GM21737 (cell line): ENCODE measurements around the gene PRRC2B.
"Not testable (repeated sequence)": the region's sequence is repeated elsewhere in the genome, so short reads cannot be mapped to it uniquely, and the experiment has no call there.

Source experiments
- ATAC-seq: cut with Tn5 transposase; IDR thresholded peaks from one replicate; pipeline ENCODE4 v1.9.1; 2021; ENCODE audit warnings: mild to moderate bottlenecking, moderate library complexity; ENCODE audit not compliant: unreplicated experiment

The PRRC2B gene

DNA sequence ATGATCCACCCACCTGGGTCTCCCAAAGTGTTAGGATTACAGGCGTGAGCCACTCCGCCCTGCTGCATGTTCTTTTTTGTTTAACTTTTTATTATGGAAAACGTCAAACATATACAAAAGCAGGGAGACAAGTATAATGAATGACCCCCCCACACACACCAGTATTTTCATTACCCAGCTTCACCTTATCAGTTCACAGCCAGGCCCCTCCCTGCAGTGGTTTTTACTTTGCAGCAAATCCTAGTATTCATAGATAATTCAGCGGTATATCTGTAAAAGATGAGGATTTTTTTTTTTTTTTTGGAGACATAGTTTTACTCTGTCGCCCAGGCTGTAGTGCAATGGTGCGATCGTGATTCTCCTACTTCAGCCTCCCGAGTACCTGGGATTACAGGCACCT lies 111.1 kb downstream of the PRRC2B start:
- no peak for ATAC-seq

DNA sequence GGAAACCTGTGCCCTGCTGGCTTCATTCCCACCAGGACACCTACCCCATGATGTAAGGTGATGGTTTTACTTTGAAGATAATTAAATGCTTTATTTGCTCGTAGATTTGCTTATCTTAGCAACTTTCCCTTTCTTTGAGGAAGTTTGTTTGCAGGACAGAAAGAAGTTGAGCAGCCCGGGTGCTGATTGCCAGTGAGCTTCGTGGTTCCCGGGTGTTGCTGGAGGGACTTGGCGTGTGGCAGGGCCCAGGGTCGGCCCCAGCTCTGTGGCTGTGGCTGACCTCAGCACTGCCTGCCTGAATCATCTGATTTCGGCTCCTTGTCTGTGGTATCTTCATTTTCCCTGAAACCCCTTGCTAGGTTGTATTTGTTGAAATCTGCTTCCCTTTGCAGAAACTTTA lies 117.5 kb downstream of the PRRC2B start:
- no peak for ATAC-seq

DNA sequence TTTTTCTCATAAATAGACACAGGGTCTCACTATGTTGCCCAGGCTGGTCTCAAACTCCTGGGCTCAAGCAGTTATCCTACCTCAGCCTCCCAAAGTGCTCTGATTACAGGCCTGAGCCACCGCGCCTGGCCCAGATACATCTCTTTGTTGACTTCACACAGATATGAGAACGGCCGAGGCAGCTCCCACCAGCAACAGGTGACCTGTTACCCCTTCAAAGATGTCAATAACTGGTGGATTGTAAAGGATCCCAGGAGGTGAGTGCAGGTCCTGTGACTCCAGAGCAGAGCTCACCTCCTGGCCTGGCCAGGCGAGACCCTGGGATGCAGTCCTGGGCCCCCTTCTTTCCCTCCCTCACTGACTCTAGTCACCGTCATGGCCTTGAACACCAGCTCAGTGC lies 118.0 kb downstream of the PRRC2B start:
- ATAC-seq: no peak

DNA sequence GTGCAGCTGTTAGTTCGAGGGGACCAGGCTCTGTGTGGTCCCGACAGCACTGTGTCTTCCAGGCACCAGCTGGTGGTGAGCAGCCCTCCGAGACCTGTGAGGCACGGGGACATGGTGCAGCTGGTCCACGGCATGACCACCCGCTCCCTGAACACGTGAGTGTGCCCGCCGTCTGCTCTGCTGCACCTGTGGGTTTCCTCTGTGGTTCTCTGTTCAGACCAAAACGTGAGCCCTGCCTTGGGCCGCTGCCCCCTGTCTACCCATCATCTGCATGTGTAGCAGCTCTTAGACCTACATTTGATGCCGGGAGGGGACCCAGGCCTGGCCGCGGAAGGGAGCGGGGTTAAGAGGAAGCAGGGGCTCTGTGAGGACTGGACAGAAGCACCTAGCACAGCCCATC lies 119.3 kb downstream of the PRRC2B start:
- ATAC-seq: no peak

DNA sequence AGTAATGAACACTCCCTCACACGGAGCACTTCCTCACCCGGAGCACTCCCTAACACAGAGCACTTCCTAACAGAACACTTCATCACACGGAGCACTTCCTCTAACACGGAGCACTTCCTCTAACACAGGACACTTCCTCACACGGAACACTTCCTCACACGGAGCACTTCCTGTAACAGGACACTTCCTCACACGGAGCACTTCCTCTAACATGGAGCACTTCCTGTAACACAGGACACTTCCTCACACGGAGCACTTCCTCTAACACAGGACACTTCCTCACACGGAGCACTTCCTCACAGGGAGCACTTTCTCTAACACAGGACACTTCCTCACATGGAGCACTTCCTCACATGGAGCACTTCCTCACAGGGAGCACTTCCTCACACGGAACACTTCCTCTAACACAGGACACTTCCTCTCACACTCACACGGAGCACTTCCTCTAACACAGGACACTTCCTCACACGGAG lies 121.7 kb downstream of the PRRC2B start:
- ATAC-seq: not testable (repeated sequence)

DNA sequence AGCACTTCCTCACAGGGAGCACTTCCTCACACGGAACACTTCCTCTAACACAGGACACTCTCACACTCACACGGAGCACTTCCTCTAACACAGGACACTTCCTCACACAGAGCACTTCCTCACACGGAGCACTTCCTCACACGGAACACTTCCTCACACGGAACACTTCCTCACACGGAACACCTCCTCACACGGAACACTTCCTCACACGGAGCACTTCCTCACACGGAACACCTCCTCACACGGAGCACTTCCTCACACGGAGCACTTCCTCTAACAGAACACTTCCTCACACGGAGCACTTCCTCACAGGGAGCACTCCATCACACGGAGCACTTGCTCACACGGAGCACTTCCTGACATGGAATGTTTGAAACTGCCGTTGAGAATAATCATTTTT lies 122.2 kb downstream of the PRRC2B start:
- ATAC-seq: no peak

DNA sequence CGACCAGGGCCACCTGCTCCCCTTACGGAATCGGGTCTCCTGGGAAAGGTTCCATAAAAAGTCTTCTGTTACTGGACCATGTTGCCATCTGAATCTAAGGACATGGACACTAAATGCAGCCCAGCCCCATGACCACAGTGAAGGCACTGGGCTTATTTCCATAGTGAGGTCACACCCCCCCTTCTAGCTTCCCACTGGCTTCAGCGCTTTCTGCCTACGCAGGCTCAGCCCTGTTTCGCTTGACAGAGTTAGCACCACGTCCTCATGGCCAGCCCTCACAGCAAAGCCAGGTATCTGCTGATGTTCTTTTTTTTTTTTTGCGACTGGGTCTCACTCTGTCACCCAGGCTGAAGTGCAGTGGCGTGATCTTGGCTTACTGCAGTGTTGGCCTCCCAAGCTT lies 123.0 kb downstream of the PRRC2B start:
- no peak for ATAC-seq

DNA sequence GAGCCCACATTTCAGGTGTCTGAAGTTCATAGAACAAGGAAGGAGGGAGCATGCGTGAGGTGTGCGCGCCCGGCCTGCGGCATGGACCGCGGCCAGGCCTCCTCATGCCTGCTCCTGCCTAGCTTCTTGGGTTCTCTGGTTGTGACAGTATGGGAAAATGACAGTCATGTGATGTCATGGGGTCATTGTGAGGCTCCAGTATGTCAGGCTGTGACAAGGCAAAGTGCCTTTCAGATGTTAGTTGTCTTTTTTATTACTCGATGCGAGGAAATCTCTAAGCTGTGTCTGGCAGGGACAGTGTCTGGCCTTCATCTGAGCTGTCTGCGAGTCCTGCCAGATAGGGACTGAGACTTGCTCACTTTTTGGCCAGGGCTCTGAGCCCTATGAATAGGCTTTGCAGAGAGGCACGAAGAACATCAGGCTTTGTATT lies 123.9 kb downstream of the PRRC2B start:
- ATAC-seq: no peak

DNA sequence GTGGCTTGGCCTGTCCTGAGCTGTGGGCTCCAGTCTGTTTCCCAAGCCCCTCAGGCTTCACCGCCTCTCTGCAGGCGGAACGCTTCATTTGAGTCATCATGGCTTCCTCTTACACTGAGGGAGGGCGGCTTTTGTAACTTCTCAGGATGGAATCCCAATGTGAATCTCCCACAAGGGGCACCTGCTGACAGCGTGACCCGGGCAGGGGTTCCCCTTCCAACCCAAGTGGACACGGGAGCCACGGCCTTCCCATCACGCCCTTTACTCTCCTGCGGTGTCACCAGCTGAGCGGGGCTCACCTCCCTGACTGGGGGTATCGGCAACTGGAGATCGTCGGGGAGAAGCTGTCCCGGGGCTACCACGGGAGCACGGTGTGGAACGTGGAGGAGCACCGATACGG lies 124.7 kb downstream of the PRRC2B start:
- no peak for ATAC-seq

DNA sequence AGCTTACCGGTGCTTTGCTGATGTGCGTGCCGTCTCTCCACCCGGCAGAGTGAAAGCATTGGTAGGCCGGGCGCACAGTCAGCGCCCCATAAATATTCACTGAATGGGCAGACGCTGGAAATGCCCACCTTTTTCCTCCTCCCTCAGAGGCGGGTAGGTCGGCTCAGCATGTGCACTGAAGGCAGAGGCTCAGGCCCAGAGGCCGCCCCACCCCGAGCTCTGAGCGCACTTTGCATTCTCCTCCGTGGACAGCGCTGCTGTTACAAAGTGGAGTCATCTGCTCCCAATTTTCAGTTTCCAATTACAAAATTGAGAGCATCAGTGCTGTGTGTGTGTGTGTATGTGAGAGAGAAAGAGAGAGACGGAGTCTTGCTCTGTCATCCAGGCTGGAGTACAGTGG lies 126.6 kb downstream of the PRRC2B start:
- ATAC-seq: no peak

DNA sequence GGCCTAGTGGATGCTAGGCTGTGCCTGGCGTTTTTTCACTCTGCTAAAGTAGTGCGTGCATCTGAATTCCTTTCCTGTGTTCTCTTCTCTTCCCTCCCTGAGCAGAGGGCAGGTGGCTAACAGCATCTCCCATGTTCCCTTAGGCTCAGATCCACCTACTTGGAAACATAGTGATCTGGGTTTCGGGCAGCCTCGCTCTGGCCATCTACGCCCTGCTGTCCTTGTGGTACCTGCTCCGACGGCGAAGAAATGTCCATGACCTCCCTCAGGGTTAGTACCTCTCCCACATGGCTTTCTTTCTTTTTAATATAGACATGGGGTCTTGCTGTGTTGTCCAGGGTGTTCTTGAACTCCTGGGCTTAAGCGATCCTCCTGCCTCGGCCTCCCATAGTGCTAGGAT lies 127.3 kb downstream of the PRRC2B start:
- no peak for ATAC-seq

DNA sequence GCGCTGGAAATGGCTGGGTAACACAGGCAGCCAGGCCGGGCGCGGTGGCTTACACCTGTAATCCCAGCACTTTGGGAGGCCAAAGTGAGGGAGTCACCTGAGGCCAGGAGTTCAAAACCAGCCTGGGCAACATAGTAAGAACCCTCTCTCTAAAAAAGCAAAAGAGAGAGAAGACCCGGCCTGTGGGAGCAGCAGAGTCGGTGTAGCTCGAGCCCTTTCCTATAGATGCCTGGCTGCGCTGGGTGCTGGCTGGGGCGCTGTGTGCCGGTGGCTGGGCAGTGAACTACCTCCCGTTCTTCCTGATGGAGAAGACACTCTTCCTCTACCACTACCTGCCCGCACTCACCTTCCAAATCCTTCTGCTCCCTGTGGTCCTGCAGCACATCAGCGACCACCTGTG lies 127.9 kb downstream of the PRRC2B start:
- ATAC-seq: no peak

DNA sequence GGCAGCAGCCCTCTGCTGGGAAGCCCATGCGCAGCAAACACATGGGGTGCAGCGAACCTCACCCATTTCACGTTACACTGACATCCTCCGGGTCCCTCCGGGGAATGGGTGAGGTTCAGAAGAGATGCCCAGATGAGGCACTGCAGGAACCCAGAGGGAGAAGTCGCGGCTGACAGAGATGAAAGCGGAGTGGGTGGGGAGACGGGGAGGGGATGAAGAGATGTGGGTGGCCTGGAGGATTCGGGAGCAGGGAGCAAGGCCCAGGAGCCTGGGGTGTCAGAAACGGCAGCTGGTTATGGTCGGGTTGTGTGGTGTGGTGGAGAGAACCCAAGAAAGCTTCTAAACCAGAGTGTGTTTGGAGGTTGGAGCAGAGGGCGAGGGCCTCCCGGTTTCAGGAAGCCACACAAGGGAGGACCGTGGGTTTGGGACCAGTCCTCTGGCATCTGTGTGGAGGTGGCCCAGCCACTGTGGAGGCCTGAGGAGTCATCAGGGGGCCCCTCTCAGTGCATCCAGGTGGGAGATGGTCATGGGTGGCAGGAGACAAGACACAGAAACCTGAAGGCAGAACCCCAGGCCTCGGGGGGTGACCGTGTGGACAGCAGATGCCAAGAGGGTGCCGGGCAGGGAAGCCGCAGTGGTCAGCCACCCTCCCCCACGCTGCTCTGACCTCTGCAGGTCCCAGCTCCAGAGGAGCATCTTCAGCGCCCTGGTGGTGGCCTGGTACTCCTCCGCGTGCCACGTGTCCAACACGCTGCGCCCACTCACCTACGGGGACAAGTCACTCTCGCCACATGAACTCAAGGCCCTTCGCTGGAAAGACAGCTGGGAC lies 128.6 kb downstream of the PRRC2B start:
- ATAC-seq: no peak

DNA sequence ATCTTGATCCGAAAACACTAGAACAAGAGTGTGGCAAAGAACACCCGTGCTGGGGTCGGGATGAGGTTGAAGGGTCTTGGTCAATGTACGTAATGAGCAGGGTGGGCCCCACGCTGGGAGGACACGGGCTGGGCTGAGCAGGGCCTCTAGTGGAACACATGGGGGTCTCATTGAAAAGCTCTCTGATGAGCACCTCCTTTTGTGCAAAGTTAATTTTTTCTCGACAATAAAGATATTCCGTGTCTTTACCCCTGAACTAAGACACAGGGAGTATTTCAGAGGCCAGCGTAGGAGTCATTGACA lies 129.2 kb downstream of the PRRC2B start:
- ATAC-seq: no peak

DNA sequence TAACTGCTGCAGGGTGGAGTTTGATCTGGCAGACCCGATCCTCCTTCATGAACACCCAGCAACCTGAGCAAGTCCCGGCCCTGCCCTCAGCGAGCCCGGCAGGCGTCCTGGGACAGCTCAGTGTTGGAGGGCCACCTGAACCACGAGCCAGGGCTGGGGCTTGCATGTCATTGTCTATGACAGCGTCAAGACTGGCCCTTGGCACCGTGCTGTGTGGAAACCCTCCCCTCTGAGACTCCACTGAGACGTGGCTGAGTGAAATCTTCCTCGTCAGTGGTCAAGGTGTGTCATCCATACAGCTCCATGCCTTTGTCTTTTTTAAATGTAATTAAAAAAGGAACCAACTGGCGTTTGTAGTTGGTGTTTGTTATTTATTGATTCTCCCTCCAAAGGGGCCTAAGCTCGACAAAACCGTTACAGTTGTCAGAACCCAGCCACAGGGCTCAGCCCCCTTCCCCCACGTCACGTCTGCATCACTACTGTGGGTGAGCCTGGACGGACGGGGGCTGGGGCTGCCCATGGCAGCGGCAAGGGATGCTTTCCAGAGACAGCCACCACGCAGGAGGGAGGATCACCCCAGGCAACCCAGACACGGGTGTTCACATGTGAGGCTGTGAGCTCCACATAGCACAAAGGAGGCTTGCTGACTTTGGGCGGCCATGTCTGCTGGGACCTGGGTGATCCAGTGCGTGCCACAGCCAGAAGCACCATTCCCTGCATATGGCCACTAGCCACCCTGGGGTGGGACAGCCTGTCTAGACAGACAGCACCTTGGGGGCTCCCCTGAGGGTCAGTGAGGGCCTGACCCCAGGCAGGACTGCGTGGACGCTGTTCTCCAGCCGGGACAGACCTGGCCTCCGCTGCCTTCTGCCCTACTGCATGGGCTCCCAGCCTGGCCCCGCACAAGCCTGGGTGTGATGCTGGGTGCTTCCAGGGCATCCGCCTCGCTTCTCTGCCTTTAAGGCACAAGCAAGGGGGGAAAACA lies 129.9 kb downstream of the PRRC2B start:
- no peak for ATAC-seq

DNA sequence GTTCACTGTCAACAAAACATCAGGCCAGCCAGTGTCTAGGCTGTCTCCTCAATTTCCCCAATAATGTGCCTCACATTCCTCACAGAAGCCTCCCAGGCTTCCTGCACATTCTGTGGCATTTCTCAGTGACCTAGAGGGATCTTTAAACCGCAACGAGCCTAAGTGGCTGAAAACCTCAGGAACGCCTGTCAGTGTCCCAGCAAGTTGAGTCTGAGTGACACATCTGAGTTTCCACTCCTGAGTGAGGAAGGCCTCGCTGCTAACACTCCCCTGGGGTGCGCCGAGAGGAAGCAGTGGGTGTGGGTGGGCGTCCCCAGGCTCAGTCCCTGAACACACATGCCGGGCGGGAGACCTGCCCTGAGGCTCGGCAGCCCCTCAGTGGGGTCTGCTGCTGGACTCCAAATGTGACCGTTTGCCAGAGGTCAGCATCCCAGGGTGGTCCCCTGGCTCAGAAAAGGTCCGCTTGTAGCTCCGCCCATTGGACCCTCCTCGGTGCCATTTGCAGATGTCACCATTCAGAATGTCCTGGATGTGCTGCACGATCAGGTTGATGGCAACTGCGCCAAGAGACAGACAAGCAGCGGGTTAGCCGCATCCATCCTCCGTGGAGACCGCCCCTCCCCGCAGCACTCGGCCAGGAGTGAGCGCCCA lies 130.9 kb downstream of the PRRC2B start:
- no peak for ATAC-seq

DNA sequence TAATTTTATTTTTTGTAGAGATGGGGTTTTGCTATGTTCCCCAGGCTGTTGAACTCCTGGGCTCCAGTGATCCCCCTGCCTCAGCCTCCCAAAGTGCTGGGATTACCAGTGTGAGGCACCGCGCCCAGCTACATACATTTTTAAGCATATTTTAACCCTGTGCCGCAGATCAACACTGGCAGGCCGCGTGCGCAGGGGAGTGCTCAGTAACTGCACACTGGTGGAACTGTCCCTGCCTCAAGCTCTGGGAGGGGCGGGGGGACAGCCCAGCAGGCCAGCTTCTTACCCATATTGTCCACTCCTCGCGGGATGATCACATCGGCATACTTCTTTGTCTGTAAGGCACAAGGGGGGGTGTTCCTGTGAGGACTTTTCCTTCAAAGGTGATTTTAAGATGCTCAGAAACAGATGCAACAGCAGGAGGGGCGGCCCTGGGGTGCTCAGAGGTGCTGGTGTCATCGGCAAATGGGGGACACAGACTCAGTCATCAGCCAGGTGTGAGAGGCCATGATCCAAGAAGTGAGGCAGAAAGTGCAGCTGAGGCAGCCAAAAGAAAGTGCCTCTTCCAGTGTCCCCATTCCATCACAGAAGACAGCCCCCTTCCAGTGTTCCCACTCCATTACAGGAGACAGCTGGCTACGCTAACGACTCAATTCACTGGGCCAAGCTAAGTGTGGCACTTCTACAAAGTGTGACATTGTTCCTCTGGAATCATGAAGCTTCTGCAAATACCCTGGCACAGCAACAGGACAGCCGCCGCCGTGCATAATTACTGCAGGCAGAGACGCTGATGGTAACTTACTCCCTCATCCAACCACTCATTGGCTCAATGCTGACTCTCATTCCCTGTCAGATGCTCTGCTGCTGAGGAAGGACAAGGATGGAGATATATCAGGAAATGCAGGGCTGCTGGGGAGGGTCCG lies 132.0 kb downstream of the PRRC2B start:
- no peak for ATAC-seq

DNA sequence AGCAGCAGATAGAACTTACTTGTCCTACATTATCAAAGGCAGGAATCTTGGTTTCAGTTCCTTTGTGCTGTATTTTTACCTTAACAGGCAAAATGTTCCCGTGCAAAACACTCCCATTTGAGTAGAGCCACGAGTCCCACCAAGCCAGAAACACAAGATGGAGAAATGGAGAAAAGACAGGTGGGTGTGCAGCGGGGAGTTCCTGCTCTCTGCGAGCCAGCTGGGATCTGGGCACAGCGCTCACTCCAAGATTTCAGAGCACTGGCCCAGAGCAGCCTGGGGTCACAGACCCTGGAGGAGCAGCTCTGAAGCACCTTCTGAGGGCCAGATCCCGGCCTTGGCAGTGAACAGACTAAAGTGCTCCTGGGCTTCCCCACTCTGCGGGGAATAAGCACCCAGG lies 134.3 kb downstream of the PRRC2B start:
- no peak for ATAC-seq

DNA sequence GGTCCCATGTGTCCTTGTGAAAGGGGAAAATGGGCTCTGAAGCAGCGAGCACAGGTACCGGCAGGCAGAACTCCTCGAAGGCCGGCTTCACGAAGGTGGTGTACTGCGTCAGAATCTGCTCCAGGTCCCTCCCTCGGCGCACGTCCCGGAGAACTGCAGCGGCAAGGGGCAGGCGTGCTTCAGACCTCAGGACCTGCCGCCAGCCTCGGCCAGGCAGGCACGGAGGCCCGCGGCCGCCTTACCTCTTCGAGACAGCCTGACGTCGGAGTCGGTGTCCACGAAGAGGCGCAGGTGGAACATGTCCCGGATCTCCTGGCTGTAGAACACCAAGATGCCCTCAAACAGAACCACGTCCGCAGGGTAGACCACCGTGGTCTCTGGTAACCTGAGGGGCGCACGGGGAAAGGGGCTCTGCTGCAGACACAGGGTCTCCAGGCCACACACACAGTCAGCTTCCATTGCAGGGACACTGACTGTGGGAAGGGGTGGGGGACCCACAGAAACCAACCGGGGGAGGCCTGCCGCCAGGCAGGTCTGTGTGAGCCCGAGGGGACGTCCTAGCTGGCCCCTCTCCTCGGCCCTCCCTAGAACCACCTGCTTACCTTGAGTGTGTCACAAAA lies 135.1 kb downstream of the PRRC2B start:
- ATAC-seq: no peak
